Lower leg skin (tissue), 4 donors: ENCODE data around the gene CHCHD4. TPM values are rescaled to one million over a fixed set of nuclear protein-coding genes. Genes with fewer than 3 reads are reported as not detected.
A peak's percentile ranks its signal among the peaks of the same experiment; 100 is the strongest.

Experiments used
- DNase-seq, 2 donors: peaks; one replicate each; pipeline ENCODE4 v3.0.0-alpha.2; 2019; ENCODE audit warnings: low spot score in 2 of 2
- H3K4me3 ChIP-seq: fragments of 200-600 bp; sonication (generic); 2 replicates; pipeline ENCODE4 v1.5.1; 2017; ENCODE audit warnings: mild to moderate bottlenecking, low read depth; ENCODE audit not compliant: poor library complexity, severe bottlenecking
- POLR2A ChIP-seq, 2 donors: fragments of 450-650 bp; IDR thresholded peaks; one replicate each; pipeline ENCODE4 v1.6.1; 2016 to 2017; ENCODE audit warnings: antibody characterized with exemption in 2 of 2, mild to moderate bottlenecking in 1 of 2, moderate library complexity in 1 of 2
- WGBS, 2 donors: methylation state at CpG; one replicate each; pipeline ENCODE4 v1.1.5; 2018; 5-methylcytosine and 5-hydroxymethylcytosine counted together
- intact Hi-C: fragments of 100-400 bp; cut with DNase I; formaldehyde crosslinking; loops from one replicate; pipeline ENCODE4 v1.15.0; 2023; ENCODE audit warnings: low total_unique reads
- total RNA-seq, 4 donors: library from RNA; depleted of rRNA; stranded (reverse); fragments of >200 nt; gene quantifications; one replicate each; pipeline ENCODE4 v1.1.0, GENCODE V29; 2016
- TF ChIP-seq, protein P1 (sequence below), 3 donors: fragments of 450-650 bp; IDR thresholded peaks; one replicate each; pipeline ENCODE4 v1.5.1; 2016; ENCODE audit warnings: antibody characterized with exemption in 3 of 3, mild to moderate bottlenecking in 3 of 3, moderate library complexity in 2 of 3

CHCHD4 gene
- total RNA-seq, 4 donors from 2014 or later: 8.4 to 14.6 (median 11.8) TPM

DNA sequence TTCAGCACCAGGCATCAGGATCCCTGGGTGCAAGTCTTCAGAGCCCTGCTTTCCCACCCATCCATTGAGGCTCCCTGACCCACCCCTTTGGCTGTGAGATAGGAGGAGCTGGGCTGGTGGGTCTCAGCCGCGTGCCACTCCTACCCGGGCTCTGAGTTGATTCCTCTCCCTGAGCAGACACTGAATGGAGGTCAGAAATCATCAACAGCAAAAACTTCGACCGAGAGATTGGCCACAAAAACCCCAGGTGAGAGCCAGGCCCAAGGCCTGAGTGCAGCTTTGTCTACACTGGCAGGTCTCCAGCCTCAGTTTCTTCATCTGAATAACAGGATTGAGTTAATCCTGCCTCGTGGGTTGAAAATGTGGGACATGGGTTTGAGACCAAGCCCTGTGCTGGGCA, 8.0 kb upstream of the CHCHD4 start:
- no peak for DNase-seq
- WGBS, 2 donors: 78 to 83% methylated on average over 6 of the region's 6 CpGs

GRCh38 chr3:14132120-14132519, 7.5 kb upstream of the CHCHD4 start:
- H3K4me3 ChIP-seq: no peak overlapping the region
- intact Hi-C loops: no loop called here
- 66 to 72% methylated on average over 5 to 8 of the region's 8 CpGs for WGBS, 2 donors
- no peak for TF ChIP-seq POLR2A (IDR thresholded peaks at IDR 0.05)
- TF ChIP-seq, protein P1, sequence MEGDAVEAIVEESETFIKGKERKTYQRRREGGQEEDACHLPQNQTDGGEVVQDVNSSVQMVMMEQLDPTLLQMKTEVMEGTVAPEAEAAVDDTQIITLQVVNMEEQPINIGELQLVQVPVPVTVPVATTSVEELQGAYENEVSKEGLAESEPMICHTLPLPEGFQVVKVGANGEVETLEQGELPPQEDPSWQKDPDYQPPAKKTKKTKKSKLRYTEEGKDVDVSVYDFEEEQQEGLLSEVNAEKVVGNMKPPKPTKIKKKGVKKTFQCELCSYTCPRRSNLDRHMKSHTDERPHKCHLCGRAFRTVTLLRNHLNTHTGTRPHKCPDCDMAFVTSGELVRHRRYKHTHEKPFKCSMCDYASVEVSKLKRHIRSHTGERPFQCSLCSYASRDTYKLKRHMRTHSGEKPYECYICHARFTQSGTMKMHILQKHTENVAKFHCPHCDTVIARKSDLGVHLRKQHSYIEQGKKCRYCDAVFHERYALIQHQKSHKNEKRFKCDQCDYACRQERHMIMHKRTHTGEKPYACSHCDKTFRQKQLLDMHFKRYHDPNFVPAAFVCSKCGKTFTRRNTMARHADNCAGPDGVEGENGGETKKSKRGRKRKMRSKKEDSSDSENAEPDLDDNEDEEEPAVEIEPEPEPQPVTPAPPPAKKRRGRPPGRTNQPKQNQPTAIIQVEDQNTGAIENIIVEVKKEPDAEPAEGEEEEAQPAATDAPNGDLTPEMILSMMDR (IDR thresholded peaks at IDR 0.05): no peak
- no peak for DNase-seq

More for the DNA sequence above, 8.0 kb upstream of the CHCHD4 start:
- TF ChIP-seq POLR2A (IDR thresholded peaks at IDR 0.05): no peak
- TF ChIP-seq, protein P1 (IDR thresholded peaks at IDR 0.05): no peak
- H3K4me3 ChIP-seq: no peak overlapping the region
- intact Hi-C loops: no loop called here

DNA sequence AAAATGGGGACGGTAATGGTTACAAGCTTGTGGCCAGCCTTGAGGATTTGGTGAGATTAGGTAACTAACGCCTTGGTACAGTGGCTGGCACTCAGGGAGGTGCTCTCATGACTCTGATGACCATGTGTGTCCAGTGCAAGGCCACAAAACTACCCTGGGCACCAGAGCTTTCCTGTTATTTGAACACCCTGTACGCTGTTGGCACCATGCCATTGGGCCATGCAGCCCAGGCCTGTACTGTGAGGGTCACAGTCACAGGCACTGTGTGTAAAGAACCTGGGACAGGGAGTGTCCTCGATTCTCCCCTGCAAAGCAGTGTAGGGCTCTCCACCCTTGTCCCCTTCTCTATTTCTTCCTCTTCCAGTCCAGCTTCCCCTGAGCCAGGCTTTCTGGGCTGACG, 6.5 kb upstream of the CHCHD4 start:
- TF ChIP-seq, protein P1 (IDR thresholded peaks at IDR 0.05): no peak
- no peak for TF ChIP-seq POLR2A (IDR thresholded peaks at IDR 0.05)
- no peak overlapping the region for H3K4me3 ChIP-seq
- DNase-seq: peak in 1 of 2 donors; percentile 75
- WGBS, 2 donors: 71 to 86% methylated on average over 5 of the region's 5 CpGs
- intact Hi-C loops: no loop called here

DNA sequence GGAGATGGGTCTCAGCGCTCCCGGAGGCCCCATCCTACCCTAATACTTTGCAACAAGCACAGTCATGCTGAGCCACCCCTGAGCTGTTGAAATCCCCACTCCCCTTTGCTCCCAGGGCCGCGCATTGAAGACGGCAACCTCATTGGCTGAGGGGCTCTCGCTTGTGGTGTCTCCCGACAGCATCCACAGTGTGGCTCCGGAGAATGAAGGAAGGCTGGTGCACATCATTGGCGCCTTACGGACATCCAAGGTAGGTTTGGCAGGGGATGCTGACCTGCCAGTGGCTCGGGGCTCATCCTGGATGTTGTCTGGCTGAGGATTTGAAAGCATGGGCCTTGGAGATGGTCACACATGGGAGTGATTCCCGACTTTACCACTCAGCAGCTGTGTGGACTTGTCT, 6.0 kb upstream of the CHCHD4 start:
- TF ChIP-seq, protein P1 (IDR thresholded peaks at IDR 0.05): no peak
- no peak for TF ChIP-seq POLR2A (IDR thresholded peaks at IDR 0.05)
- no peak overlapping the region for H3K4me3 ChIP-seq
- DNase-seq: peak in 1 of 2 donors; percentile 76
- intact Hi-C loops: no loop called here
- WGBS, 2 donors: 88 to 92% methylated on average over 12 of the region's 12 CpGs

DNA sequence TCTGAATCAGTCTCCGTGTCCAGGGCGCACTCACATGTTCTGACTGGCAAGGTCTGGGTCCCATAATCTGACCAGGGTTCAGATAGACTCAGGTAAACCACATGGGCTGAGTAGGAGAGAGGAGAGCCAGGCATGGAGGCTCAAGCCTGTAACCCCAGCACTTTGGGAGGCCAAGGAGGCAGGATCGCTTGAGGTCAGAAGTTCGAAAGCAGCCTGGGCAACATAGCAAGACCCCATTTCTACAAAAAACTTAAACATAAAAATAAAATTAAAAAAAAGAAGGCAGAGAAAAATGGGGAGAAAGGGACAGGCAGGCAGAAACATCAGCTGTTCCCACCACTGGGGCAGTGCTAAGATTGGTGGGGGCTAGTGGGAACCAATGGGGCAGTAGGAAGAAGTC, 5.6 kb upstream of the CHCHD4 start:
- WGBS, 2 donors: 94 to 95% methylated on average over 4 of the region's 4 CpGs
- DNase-seq: peak in 1 of 2 donors; percentile 40
- intact Hi-C loops: no loop called here
- H3K4me3 ChIP-seq: no peak overlapping the region
- no peak for TF ChIP-seq POLR2A (IDR thresholded peaks at IDR 0.05)
- TF ChIP-seq, protein P1 (IDR thresholded peaks at IDR 0.05): no peak

DNA sequence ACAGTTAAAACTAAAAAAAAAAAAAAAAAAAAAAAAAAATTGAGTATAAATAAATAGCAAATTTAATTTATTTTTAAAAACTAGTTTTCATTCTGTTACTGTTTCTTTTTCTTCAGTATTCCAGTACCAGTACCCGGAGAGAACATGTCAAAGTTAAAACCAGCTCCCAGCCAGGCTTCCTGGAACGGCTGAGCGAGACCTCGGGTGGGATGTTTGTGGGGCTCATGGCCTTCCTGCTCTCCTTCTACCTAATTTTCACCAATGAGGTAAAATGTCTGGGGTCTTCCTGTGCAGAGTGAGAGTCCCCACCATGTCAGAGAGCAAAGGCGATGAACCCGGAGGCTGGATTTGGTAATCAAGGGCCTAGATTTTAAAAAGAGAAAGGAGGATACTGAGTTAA, 4.6 kb upstream of the CHCHD4 start:
- DNase-seq: peak; percentile 6 to 36
- 93% methylated on average over 6 of the region's 6 CpGs for WGBS, 2 donors

More for the DNA sequence above, 4.6 kb upstream of the CHCHD4 start:
- intact Hi-C loops: loop anchor here (10.0 kb wide), 1 partner anchor 46 kb away; the partner anchor contains the start of genes LSM3 and XPC
- TF ChIP-seq, protein P1 (IDR thresholded peaks at IDR 0.05): no peak
- TF ChIP-seq POLR2A (IDR thresholded peaks at IDR 0.05): no peak
- no peak overlapping the region for H3K4me3 ChIP-seq
